Body of pancreas (tissue), 4 donors: Measurements from ENCODE around the gene RC3H2.

Experiments used
- POLR2A ChIP-seq, 3 donors: fragments of 450-650 bp; IDR thresholded peaks; one replicate each; pipeline ENCODE4 v1.6.1; 2016; ENCODE audit warnings: antibody characterized with exemption in 3 of 3, mild to moderate bottlenecking in 2 of 3
- TF ChIP-seq, protein P1 (sequence below), 7 experiments: fragments of 450-650 bp in 4 of 7; fragments of 200-600 bp in 3 of 7; sonication (generic) in 3 of 7; IDR thresholded peaks; one replicate each; pipeline ENCODE4 v1.5.1; 2016 to 2019; ENCODE audit warnings: antibody characterized with exemption in 7 of 7

- no peak for TF ChIP-seq POLR2A (IDR thresholded peaks at IDR 0.05)
- TF ChIP-seq, protein P1, sequence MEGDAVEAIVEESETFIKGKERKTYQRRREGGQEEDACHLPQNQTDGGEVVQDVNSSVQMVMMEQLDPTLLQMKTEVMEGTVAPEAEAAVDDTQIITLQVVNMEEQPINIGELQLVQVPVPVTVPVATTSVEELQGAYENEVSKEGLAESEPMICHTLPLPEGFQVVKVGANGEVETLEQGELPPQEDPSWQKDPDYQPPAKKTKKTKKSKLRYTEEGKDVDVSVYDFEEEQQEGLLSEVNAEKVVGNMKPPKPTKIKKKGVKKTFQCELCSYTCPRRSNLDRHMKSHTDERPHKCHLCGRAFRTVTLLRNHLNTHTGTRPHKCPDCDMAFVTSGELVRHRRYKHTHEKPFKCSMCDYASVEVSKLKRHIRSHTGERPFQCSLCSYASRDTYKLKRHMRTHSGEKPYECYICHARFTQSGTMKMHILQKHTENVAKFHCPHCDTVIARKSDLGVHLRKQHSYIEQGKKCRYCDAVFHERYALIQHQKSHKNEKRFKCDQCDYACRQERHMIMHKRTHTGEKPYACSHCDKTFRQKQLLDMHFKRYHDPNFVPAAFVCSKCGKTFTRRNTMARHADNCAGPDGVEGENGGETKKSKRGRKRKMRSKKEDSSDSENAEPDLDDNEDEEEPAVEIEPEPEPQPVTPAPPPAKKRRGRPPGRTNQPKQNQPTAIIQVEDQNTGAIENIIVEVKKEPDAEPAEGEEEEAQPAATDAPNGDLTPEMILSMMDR (IDR thresholded peaks at IDR 0.05): no peak
These were observed 58.7 kb downstream of the RC3H2 start for GRCh38 chr9:122846371-122846940.
